Stromal cell of bone marrow (primary cell): ENCODE results near the gene ATG7.
"Not testable (repeated sequence)": the region's sequence is repeated elsewhere in the genome, so short reads cannot be mapped to it uniquely, and the experiment has no call there.

Experiments used
- DNase-seq: peaks from one replicate; pipeline ENCODE4 v3.0.0-alpha.2; 2012; ENCODE audit warnings: low read depth

Gene ATG7

DNA sequence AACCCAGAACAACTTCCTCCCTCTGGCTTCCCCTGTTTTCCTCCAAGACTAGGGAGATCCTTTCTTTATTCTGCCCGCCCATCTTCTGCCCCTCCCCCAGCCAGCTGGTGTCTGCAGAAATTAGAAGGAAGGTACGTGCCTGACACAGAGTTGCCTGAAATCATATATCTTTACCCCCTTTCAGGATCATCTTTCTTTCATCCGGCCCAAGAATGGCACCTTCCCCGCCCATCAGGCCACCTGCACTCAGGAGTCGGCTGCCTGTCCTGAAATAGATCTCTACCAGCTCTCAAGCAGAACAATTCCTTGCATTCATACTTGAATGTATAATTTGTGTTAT lies 237.8 kb downstream of the ATG7 start:
- DNase-seq, result no peak

DNA sequence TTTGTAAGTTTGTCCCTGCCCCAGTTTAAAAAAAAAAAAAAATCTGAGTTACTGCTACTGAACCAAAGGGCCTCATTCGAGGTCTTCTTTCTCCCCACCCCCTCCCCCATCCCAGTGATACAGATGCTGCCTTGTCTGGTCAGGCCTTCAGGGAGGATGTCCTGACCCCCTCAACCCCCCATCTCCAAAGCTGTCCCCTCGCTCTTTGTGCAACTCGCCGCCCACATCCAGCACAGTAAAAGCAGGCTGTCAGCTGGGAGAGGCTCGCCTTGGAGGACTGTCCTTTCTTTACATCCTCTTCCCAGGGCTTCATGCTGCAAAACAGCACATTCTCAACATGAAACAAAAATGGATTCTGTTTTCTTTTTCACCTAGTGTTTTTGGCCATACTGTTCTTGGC lies 238.2 kb downstream of the ATG7 start:
- DNase-seq, result no peak

DNA sequence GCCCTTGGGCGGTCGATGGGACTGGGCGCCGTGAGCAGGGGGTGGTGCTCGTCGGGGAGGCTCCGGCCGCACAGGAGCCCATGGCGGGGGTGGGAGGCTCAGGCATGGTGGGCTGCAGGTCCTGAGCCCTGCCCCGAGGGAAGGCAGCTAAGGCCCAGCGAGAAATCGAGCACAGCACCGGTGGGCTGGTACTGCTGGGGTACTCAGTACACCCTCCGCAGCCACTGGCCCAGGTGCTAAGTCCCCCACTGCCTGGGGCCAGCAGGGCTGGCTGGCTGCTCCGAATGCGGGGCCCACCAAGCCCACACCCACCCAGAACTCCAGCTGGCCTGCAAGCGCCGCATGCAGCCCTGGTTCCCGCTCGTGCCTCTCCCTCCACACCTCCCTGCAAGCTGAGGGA lies 239.4 kb downstream of the ATG7 start:
- not testable (repeated sequence) for DNase-seq

DNA sequence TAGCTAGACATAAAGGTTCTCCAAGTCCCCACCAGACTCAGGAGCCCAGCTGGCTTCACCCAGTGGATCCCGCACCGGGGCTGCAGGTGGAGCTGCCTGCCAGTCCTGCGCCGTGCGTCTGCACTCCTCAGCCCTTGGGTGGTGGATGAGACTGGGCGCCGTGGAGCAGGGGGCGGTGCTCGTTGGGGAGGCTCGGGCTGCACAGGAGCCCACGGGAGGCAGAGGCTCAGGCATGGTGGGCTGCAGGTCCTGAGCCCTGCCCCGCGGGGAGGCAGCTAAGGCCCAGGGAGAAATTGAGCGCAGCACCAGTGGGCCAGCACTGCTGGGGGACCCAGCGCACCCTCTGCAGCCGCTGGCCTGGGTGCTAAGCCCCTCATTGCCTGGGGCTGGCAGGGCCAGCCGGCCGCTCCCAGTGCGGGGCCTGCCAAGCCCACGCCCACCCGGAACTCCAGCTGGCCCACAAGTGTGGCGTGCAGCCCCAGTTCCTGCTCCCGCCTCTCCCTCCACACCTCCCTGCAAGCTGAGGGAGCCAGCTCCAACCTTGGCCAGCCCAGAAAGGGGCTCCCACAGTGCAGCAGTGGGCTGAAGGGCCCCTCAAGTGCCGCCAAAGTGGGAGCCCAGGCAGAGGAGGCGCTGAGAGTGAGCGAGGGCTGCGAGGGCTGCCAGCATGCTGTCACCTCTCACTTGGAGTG lies 241.1 kb downstream of the ATG7 start:
- not testable (repeated sequence) for DNase-seq

DNA sequence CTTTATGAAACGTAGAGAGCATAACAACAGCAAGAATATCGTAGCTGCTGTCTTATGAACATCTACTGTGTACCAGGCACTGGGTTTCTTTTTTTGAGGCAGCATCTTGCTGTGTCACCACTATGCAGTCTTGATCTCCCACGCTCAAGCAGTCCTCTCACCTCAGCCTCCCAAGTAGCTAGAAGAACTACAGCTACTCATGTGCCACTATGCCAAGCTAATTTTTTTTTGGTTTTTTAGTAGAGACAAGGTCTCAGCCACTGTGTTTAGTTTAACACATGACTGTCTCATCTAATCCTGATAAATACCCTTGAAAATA lies 241.6 kb downstream of the ATG7 start:
- no peak for DNase-seq

DNA sequence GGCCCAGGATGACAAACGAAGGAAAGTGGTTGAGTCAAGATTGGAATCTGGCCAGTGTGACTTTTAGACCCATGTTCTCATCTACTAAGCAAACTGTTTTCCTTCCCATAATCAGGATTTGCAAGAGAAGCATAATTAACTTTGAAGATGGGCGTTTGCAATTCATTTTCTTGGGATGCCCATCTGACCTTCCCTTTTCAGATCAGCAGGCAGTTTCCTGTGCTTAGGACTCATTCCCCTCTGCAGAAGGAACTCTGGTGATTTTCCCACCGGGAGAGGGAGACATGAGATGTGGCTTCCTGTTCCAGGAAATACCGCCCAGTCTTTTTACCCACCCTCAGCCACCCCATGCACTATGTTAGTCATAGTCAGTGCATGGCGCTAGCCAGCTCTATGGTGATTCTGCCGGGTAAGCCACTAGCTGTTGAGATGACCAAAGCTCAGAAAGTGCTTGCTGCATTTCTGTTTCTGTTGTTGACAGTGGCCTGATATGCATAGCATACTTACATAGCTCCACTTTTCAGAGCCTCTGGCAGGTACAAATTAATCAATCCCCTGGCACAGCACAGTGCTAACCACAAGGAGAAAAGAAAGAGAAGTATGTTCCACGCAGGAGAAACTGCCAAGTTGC lies 242.1 kb downstream of the ATG7 start:
- peak; percentile 94 for DNase-seq

DNA sequence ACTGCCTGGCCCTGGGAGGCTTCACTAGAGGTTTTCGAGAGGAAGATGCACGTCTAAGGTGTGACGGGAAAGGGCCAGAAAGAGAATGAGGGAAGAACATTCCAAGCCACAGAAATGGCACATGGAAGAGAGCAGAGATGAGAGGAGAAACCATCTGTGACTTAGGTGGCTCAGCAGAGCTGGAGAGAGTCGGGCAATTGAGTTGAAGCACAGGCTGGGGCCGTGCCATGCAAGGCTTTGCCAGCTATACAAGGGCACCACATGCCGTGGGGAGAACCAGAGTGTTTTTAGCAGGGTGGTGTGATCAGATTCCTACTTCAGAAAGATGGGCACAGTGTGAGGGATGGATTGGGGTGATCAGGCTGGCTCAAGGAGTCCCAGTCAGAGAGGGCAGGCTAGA lies 245.4 kb downstream of the ATG7 start:
- DNase-seq, result no peak

DNA sequence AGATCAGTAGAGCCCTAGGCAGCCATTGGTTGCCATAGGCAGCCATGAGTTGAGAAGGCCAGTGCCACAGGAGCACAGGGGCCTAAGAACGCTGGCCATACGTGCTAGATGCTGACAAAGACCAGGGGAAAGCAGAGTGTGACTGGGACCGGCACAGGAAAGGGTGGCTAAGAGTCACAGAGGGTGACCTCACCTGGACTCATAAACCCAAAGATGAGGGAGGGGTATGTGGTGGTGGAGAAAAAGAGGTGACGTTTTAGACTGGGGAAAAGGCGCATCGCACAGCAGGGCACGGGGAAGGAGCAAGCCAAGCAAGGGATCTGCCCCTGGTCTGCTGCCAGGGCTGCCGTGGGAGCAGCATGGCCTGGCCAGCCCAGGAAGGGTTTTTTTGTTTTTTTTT lies 249.0 kb downstream of the ATG7 start:
- no peak for DNase-seq

DNA sequence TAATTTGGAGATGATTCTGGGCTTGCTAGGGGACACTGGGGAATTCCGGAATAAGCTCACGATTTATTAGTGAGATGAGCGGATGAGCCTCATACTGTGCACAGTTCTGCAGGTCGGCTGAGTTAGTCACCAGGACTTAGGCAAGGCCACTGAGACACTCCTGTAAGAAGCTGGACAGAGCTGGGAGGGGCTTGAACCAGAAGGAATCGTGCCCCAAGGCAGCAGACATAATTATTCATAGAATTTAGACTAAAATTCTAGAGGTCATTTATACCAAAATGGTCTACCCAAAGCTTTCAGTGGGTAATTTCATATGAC lies 250.2 kb downstream of the ATG7 start:
- DNase-seq, result no peak

DNA sequence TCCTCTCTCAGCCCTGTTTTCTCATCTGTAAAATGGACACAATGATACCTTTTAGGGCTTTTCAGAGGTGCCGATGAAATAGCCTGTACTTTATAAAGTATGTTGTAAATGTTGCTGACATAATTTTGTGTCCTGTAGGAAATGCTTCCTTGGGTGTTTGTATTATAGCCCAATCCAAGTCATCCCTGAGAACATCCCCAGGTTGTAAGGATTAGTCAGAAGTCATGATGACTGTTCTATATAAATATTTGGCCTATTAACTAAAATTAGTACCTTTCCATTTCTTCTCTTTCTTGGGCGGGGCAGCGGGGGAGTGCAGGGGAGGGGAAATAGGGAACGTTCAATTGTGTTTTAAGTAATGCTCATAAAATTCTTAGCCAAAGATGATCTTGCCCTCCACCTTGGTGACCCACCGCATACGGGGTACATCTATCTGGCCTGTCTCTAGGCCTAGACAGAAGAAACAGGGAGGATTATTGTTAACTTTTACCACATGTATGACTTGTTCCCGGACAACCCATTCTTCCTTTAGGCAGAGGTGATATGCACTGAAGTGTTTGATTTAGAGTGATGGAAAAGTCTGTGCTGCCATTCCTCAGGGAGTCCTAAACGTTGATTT lies 250.9 kb downstream of the ATG7 start:
- DNase-seq, result no peak

DNA sequence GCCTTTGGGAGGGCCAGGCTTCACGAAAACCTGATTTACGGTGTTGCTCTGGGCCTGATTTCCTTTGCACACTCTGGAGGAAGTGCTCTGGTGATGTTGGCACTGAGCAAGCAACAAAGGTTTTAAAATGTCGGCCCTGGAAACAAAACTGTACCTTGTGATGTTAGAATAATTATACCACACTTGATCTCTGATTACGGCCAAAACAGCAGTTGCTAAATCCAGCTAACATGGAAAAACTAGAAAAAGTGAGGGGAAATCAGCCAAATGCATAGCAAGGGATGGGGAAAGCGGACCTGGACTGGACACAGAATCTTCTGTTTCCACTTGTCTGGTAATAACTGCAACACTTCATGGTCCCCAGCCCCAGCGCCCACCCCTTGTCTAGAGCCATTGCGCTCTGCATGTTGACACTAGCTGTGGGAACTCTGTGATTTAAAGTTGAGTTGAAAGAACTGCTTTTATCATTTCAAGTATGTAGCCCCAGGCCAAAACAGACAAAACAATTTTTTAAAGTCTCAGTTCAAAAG lies 251.4 kb downstream of the ATG7 start:
- no peak for DNase-seq

DNA sequence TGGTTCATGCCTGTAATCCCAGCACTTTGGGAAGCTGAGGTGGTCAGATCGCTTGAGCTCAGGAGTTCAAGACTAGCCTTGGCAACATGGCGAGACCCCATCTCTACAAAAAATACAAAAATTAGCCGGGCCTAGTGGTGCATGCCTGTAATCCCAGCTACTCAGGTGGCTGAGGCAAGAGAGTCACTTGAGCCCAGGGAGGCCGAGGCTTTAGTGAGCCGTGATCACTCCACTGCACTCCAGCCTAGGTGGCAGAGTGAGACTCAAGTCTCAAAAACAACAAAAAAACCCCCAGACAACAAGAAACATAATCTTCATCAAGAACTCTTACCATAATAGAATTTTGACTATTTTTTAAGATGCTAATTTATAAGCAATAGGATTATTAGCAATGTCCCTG lies 253.9 kb downstream of the ATG7 start:
- not testable (repeated sequence) for DNase-seq

DNA sequence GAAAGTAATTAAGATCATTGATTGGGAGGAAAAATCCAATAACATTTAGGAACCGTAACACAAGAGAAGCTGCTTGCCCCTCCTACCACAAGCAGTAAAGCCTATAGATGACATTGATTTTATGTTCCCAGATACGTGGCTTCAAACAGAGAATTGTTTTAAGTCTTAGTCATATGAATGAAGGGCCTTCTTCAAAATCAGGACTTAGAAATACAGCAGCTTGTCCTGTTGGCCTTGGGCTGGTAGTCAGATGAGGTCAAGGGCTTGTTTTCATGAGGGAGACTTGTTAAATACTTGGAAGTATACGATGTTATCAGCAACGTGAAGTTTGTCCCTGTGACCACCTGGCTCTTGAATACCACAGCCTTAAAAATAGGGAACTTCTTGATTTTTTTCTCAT lies 257.1 kb downstream of the ATG7 start:
- no peak for DNase-seq

DNA sequence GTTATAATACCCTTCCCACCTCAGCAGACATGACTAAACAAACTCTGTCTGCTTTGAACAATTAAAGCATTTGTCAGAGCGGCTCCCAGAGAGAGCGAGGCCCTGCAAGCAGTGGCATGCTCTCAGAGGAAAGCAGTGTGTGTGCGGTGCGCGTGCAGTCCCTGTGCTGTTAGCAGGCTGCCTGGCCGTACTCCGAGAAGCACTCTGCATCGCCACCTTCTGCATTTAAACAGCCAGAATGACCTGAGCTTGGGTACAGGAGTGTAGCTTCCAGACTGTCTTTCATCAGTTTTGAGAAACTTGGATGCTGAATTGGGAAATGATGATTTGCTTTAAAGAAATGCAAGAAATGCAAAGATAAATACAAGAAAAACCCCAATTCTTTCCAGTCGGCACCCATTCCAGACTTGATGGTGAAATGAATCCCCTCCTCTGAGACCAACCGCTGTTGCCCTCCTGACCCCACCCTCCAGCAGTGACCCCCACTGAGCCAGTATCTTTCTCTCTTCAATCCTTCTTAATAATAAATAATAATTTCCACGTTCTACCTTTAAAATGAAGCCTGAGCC lies 258.0 kb downstream of the ATG7 start:
- peak; percentile 82 for DNase-seq

DNA sequence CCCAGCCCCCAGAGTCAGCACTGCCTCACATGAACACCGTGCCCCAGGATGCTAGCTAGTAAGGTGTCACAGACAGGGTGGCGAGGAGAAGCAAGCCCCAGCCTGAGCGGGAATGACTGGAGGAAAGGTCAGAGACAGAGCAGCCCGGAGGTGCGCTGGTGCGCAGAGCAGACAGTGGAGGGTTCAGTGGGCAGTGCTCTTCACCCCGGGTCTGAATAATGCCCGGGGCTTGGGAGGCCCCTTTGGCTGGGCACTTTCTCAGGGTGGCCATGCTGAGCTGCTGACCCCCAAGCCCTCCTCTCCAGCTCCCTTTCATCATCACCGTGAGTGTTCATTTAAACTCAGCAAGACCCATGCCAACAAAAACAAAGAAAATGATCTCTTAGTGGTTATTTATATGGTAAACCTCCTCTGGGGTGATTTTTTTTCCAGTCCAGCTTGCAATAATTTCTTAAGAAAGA lies 260.8 kb downstream of the ATG7 start:
- DNase-seq, result peak; percentile 63

DNA sequence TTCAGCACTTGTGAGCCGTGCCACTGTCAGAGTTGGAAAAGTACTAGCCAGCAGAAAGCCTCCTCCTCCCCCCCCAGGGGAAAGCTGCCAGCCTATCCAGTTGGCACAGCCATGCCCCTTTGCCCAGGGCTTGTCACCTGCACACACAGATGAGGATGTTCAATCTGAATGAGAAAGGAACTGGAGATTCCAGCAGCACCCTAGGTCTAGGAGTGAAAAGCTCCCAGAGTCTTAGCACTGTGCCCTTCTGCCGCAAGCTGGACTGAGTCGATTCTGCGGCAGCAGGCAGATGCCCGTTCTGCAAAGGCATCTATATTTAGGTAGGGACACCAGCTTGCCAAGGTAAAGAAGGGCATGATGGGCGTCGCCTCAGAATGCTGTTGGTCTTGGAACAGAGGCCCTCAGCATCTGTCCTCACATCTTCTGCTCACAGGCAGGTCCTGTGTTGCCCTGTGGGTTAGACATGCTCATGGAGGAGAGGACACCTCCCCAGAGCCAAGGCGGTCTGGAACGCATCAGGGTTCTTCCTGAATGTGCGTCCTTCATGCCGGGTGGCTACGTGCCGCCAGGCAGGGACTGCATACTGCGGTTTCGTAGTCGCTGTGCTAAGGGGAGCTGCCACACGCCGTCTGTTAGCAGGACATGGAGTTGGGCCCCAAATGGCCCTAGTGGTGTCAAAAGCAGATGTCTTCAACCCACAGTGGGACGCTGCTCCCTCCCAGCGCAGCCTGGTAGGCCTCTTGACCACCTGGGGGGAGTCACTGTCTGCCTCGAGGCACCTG lies 262.0 kb downstream of the ATG7 start:
- DNase-seq, result no peak

DNA sequence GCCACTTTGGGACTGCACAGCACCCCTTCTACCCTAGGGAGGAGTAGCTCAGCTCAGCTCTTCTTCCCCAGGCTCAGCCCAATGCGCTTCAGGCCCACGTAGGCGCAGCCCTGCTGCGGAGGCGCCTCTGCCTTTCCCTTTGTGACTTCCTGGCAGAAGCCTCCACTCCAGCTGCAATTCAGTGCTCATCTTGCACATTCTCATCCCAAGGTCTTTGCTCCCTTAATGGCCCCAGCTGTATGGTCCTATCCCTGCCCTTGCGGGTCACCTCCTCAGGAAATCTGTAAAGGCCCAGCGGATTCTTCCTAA lies 262.6 kb downstream of the ATG7 start:
- DNase-seq, result no peak

DNA sequence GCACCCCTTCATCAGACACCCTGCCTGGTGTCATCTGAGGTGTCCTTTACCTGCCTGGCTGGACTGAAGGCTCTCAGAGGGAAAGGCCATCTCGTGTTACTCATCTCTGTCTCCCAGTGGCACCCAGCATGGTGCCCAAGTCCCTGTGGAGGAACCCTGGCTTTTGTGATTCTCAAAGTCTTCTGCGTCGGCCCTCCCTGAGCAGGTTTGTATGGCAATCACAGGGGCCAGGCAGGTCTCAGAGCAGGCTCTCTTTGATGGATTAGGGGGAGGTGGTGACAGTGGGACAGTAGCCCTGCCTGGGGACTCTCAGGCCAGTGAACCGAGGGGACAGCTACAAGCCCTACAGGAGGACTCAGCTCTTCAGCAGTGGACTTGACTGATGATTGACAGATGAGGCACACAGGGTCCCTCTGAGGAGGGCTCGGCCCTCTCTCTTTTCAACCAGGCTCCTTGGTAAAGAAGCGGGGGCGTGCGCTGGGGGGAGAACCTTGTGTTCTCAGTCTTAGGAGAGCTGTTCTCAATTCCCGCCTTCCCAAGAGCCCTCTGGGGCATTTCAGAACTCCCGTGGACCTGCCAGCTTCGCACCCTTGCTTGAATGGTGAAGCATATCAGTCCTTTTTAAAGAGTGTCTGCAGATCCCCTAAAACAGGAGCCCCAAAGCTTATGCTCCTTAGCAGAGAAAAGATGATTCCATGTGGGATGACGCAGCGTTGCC lies 263.2 kb downstream of the ATG7 start:
- no peak for DNase-seq

DNA sequence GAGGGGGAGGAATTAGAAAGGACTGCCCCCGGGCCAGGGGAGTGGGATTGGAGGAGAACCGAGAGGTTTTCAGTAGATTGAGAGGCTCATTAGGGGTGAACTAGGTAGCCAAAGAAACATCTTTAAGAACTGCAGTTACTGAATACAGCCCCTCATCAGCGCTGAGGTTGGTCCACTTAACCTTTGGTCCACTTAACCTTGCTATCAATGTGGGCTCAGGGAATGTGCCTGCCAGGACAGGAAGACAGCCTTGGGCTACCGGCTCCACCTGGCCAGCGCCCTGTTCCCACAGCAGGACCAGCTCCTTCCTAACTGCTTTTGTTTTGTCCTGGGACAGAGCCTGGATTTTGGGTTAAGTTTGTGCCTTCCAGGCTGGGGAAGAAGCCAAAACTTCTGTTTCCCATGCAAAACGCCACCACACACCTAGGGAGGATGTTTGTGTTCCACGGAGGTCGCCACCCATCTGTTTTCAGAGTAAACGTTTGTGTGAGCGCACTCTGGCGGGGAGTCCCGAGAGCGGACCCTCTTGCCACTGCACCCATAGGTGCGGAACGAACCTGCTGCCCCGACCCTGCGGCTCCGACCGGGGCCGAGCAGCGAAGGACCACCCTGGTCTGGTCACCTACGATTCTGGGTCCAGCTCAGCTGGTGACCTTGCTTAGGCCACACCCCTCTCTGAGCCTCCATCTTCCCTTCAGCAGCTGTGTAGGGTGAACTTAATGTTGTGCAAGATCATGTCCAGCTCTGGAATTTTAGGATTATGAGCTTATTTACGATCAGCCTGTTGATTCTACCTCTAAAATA lies 264.1 kb downstream of the ATG7 start:
- no peak for DNase-seq

DNA sequence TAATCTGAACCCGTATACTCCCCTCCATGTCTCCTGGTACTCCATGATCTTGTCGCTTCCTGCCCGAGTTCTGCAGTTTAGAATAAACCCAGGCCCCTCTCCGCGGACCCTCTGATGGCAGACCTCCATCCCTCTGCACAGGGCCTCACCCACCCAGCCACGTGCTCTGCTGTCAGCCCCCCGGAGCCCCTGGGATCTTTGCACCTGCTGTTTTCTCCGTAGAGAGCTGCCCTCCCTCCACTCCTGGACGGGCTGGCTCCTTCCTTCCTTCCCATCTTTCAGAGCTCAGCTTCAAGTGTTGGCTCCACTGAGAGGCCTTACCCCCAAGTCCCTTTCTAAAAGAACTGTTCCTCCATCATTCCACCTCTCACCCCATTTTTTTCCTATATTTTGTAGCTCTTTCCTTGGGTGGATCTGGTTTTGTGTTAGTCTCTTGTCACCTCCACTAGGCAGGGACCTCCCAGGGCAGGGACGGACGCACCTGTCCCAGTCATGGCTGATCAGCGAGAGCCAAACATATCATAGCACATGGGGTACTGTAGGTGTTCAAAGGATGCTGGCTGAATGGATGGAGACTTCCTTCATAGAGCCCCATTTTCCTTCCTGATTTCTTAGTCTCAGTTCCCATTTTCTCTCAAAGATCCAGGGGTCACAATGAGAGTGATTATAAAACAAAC lies 264.9 kb downstream of the ATG7 start:
- no peak for DNase-seq

DNA sequence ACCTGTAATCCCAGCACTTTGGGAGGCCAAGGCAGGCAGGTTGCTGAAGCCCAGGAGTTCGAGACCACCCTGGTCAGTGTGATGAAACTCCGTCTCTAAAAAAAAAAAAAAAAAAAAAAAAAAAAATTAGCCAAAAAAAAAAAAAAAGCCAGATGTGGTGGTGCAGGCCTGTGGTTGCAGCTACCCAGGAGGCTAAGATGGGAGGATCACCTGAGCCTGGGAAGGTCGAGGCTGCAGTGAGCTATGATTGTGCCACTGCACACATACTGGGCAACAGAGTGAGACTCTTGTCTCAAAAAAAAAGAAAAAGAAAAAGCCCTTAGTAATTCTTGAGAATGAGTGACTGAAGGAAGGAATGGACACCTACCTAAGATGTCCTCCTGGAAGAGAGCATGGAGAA lies 266.4 kb downstream of the ATG7 start:
- no peak for DNase-seq
